GM23338 (cell line): ENCODE measurements around the gene SNX30.

ENCODE experiments used
- CREB1 ChIP-seq: fragments of 250-450 bp; sonication (Bioruptor Pico); IDR thresholded peaks from 2 replicates; pipeline ENCODE4 v1.5.0; 2020; ENCODE audit warnings: low read depth, mild to moderate bottlenecking, moderate library complexity
- CTCF ChIP-seq, 2 experiments: fragments of 200-600 bp in 1 of 2; sonication (generic) in 1 of 2; conservative IDR thresholded peaks; 2 replicates each; pipeline versions ENCODE4 v1.5.1 to v1.6.1; 2016 to 2017; ENCODE audit warnings: antibody characterized with exemption in 2 of 2, low read depth in 2 of 2, mild to moderate bottlenecking in 2 of 2, moderate library complexity in 1 of 2
- ETS1 ChIP-seq: IDR thresholded peaks from 2 replicates; pipeline ENCODE4 v1.6.1; 2016; ENCODE audit warnings: antibody characterized with exemption
- EZH2 ChIP-seq: fragments of 200-600 bp; sonication (generic); IDR thresholded peaks from one replicate; pipeline ENCODE4 v1.8.0; 2017; ENCODE audit warnings: antibody characterized with exemption, mild to moderate bottlenecking, low read depth; ENCODE audit not compliant: unreplicated experiment
- EZH2phosphoT487 ChIP-seq: fragments of 200-600 bp; sonication (generic); IDR thresholded peaks from one replicate; pipeline ENCODE4 v1.8.1; 2018; ENCODE audit warnings: antibody characterized with exemption; ENCODE audit not compliant: unreplicated experiment
- JUNB ChIP-seq: IDR thresholded peaks from one replicate; pipeline ENCODE4 v1.6.1; 2016; ENCODE audit warnings: antibody characterized with exemption; ENCODE audit not compliant: unreplicated experiment
- NANOG ChIP-seq: IDR thresholded peaks from 2 replicates; pipeline ENCODE4 v1.6.1; 2016; ENCODE audit warnings: antibody characterized with exemption, borderline replicate concordance
- POLR2AphosphoS5 ChIP-seq: IDR thresholded peaks from 2 replicates; pipeline ENCODE4 v1.6.1; 2016; ENCODE audit warnings: antibody characterized with exemption, low read depth
- REST ChIP-seq: IDR thresholded peaks from one replicate; pipeline ENCODE4 v1.6.1; 2018; ENCODE audit warnings: antibody characterized with exemption; ENCODE audit not compliant: unreplicated experiment
- STAT1 ChIP-seq: IDR thresholded peaks from one replicate; pipeline ENCODE4 v1.6.1; 2016; ENCODE audit warnings: antibody characterized with exemption; ENCODE audit not compliant: unreplicated experiment
- ZNF114 ChIP-seq: fragments of 250-450 bp; sonication (Bioruptor Pico); IDR thresholded peaks from 2 replicates; pipeline ENCODE4 v1.5.0; 2020; ENCODE audit warnings: mild to moderate bottlenecking, moderate library complexity
- ZNF331 ChIP-seq: fragments of 250-450 bp; sonication (Bioruptor Pico); IDR thresholded peaks from 2 replicates; pipeline ENCODE4 v1.5.0; 2020; ENCODE audit warnings: low read depth, mild to moderate bottlenecking, moderate library complexity
- ZNF462 ChIP-seq: fragments of 250-450 bp; sonication (Bioruptor Pico); IDR thresholded peaks from 2 replicates; pipeline ENCODE4 v1.5.0; 2020; ENCODE audit warnings: mild to moderate bottlenecking, moderate library complexity

GRCh38 chr9:112914524-112914923 lies 164.0 kb downstream of the SNX30 start:
- TF ChIP-seq EZH2phosphoT487 (no peak), POLR2AphosphoS5 (no peak), CTCF (conservative IDR thresholded peaks at IDR 0.05; ENCODE audit: low read depth in 2 of 2) (no peak), EZH2 (no peak), NANOG (no peak), ZNF114 (CRISPR knock-in tag) (no peak), ETS1 (no peak), REST (no peak), CREB1 (CRISPR knock-in tag) (no peak), JUNB (no peak), ZNF331 (CRISPR knock-in tag) (no peak), STAT1 (no peak), ZNF462 (CRISPR knock-in tag) (no peak)
